Liver (tissue), 3 donors: ENCODE data around the gene C9orf85.
"Not testable (repeated sequence)": the region's sequence is repeated elsewhere in the genome, so short reads cannot be mapped to it uniquely, and the experiment has no call there.

ENCODE experiments used
- HNF4A ChIP-seq, 2 donors: conservative IDR thresholded peaks; 2 replicates each; pipeline ENCODE4 v1.6.1; 2016; ENCODE audit warnings: antibody characterized with exemption in 2 of 2, mild to moderate bottlenecking in 2 of 2
- JUND ChIP-seq, 2 donors: IDR thresholded peaks; 2 replicates each; pipeline ENCODE4 v1.6.1; 2016; ENCODE audit warnings: antibody characterized with exemption in 2 of 2
- SP1 ChIP-seq: IDR thresholded peaks from 2 replicates; pipeline ENCODE4 v1.6.1; 2018; ENCODE audit warnings: antibody characterized with exemption, mild to moderate bottlenecking
- YY1 ChIP-seq: IDR thresholded peaks from 2 replicates; pipeline ENCODE4 v1.6.1; 2016; ENCODE audit warnings: antibody characterized with exemption, mild to moderate bottlenecking
- TF ChIP-seq, protein P1 (sequence below): fragments of 150-350 bp; IDR thresholded peaks from 2 replicates; pipeline ENCODE4 v1.5.1; 2017; ENCODE audit warnings: improper control_type of control experiment, low read depth, low read length; ENCODE audit not compliant: missing input control
- TF ChIP-seq, protein P2 (sequence below): IDR thresholded peaks from 2 replicates; pipeline ENCODE4 v1.6.1; 2016; ENCODE audit warnings: antibody characterized with exemption, mild to moderate bottlenecking
- donor health status: healthy.
- donor health status: healthy.

DNA sequence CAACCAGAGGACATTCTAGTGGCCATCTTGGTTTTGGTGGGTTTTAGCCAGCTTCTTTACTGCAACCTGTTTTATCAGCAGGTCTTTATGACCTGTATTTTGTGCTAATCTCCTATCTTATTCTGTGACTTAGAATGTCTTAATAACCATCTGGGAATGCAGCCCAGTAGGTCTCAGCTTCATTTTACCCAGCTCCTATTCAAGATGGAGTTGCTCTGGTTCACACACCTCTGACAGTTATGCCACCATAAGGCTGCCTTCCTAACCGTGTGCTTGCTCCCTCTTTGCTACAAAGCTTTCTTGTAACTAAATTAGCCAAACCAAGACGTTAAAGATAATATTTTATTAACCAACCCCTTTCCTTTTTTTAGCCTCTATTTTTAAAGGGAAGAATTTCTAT lies 43.2 kb downstream of the C9orf85 start:
- TF ChIP-seq, protein P1, sequence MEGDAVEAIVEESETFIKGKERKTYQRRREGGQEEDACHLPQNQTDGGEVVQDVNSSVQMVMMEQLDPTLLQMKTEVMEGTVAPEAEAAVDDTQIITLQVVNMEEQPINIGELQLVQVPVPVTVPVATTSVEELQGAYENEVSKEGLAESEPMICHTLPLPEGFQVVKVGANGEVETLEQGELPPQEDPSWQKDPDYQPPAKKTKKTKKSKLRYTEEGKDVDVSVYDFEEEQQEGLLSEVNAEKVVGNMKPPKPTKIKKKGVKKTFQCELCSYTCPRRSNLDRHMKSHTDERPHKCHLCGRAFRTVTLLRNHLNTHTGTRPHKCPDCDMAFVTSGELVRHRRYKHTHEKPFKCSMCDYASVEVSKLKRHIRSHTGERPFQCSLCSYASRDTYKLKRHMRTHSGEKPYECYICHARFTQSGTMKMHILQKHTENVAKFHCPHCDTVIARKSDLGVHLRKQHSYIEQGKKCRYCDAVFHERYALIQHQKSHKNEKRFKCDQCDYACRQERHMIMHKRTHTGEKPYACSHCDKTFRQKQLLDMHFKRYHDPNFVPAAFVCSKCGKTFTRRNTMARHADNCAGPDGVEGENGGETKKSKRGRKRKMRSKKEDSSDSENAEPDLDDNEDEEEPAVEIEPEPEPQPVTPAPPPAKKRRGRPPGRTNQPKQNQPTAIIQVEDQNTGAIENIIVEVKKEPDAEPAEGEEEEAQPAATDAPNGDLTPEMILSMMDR: not testable (repeated sequence)
- not testable (repeated sequence) for TF ChIP-seq YY1; HNF4A (conservative IDR thresholded peaks at IDR 0.05); SP1; JUND (IDR thresholded peaks at IDR 0.05)
- TF ChIP-seq, protein P2, sequence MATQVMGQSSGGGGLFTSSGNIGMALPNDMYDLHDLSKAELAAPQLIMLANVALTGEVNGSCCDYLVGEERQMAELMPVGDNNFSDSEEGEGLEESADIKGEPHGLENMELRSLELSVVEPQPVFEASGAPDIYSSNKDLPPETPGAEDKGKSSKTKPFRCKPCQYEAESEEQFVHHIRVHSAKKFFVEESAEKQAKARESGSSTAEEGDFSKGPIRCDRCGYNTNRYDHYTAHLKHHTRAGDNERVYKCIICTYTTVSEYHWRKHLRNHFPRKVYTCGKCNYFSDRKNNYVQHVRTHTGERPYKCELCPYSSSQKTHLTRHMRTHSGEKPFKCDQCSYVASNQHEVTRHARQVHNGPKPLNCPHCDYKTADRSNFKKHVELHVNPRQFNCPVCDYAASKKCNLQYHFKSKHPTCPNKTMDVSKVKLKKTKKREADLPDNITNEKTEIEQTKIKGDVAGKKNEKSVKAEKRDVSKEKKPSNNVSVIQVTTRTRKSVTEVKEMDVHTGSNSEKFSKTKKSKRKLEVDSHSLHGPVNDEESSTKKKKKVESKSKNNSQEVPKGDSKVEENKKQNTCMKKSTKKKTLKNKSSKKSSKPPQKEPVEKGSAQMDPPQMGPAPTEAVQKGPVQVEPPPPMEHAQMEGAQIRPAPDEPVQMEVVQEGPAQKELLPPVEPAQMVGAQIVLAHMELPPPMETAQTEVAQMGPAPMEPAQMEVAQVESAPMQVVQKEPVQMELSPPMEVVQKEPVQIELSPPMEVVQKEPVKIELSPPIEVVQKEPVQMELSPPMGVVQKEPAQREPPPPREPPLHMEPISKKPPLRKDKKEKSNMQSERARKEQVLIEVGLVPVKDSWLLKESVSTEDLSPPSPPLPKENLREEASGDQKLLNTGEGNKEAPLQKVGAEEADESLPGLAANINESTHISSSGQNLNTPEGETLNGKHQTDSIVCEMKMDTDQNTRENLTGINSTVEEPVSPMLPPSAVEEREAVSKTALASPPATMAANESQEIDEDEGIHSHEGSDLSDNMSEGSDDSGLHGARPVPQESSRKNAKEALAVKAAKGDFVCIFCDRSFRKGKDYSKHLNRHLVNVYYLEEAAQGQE: not testable (repeated sequence)
